Brain microvascular endothelial cell (primary cell): Measurements from ENCODE around the gene DCST2.

Source experiments
- DNase-seq: peaks from one replicate; pipeline ENCODE4 v3.0.0-alpha.2; 2020
- H3K27ac ChIP-seq: fragments of 250-450 bp; sonication (Bioruptor Pico); 2 replicates; pipeline ENCODE4 v1.5.1; 2020; ENCODE audit warnings: mild to moderate bottlenecking, moderate library complexity
- H3K27me3 ChIP-seq: fragments of 250-450 bp; sonication (Bioruptor Pico); replicated peaks from 2 replicates; pipeline ENCODE4 v1.5.1; 2020; ENCODE audit warnings: mild to moderate bottlenecking
- H3K36me3 ChIP-seq: fragments of 250-450 bp; sonication (Bioruptor Pico); replicated peaks from 2 replicates; pipeline ENCODE4 v1.5.1; 2020; ENCODE audit warnings: mild to moderate bottlenecking
- H3K4me3 ChIP-seq: 2 replicates; pipeline ENCODE4 v1.5.1; 2011; ENCODE audit warnings: low read depth, mild to moderate bottlenecking, control low read depth, low read length, moderate library complexity
- CTCF ChIP-seq: IDR thresholded peaks from 2 replicates; pipeline ENCODE4 v1.5.1; 2011; ENCODE audit warnings: low read depth, mild to moderate bottlenecking, moderate library complexity, low read length, control low read depth, inconsistent platforms; ENCODE audit errors: missing control alignments
- in situ Hi-C: cut with HindIII; loops from 2 replicates; pipeline ENCODE4 v1.10.0; 2017; ENCODE audit warnings: low sequenced_read_pairs, low pct_ligation_motif_present

Gene DCST2

GRCh38 chr1:154968731-154969130, 64.8 kb downstream of the DCST2 start:
- Histone ChIP-seq H3K27me3 (no peaks in the 10 kb centered on the region), H3K27ac (no peak overlapping the region), H3K4me3 (peak overlapping the region; percentile 74), H3K36me3 (peaks cover 45% of the 10 kb centered on the region)
- in situ Hi-C loops: no loop called here
- no peak for DNase-seq
- no peak for TF ChIP-seq CTCF
